Neural cell (in vitro differentiated cells): ENCODE results near the gene TFDP1. TPM values are rescaled to one million over a fixed set of nuclear protein-coding genes. Genes with fewer than 3 reads are reported as not detected.

Source experiments
- H2AFZ ChIP-seq: fragments of 200-600, 300-800 bp; sonication (generic), shearing (Covaris generic); 2 replicates; pipeline ENCODE4 v1.6.0; 2014; ENCODE audit warnings: low read depth, mild to moderate bottlenecking, antibody characterized with exemption, low read length, moderate library complexity
- H3F3A ChIP-seq: fragments of 200-600 bp; shearing (Covaris generic); 2 replicates; pipeline ENCODE4 v1.6.1; 2016; ENCODE audit warnings: mild to moderate bottlenecking, moderate library complexity, mixed read lengths, antibody characterized with exemption, low read length; ENCODE audit not compliant: insufficient read depth, poor library complexity, severe bottlenecking
- H3K27ac ChIP-seq: fragments of 200-600, 300-800 bp; sonication (generic), shearing (Covaris generic); 2 replicates; pipeline ENCODE4 v1.5.1; 2014; ENCODE audit warnings: mild to moderate bottlenecking, low read length, moderate library complexity
- H3K27me3 ChIP-seq: fragments of 300-800, 200-600 bp; sonication (generic), shearing (Covaris generic); 2 replicates; pipeline ENCODE4 v1.6.0; 2014; ENCODE audit warnings: mild to moderate bottlenecking, low read depth, low read length, moderate library complexity; ENCODE audit not compliant: insufficient read depth
- H3K36me3 ChIP-seq: fragments of 300-800, 200-600 bp; sonication (generic), shearing (Covaris generic); 2 replicates; pipeline ENCODE4 v1.5.1; 2014; ENCODE audit warnings: mild to moderate bottlenecking, antibody characterized with exemption, low read length, moderate library complexity; ENCODE audit not compliant: insufficient read depth
- H3K4me2 ChIP-seq: fragments of 300-800, 200-600 bp; sonication (generic), shearing (Covaris generic); 2 replicates; pipeline ENCODE4 v1.6.0; 2014; ENCODE audit warnings: mild to moderate bottlenecking, low read length
- H3K4me3 ChIP-seq: fragments of 300-800, 200-600 bp; sonication (generic), shearing (Covaris generic); 2 replicates; pipeline ENCODE4 v1.5.1; 2014; ENCODE audit warnings: mild to moderate bottlenecking, low read length, moderate library complexity
- H3K79me2 ChIP-seq: fragments of 200-600 bp; shearing (Covaris generic); replicated peaks from 2 replicates; pipeline ENCODE4 v1.6.0; 2014; ENCODE audit warnings: mild to moderate bottlenecking, low read length, moderate library complexity; ENCODE audit not compliant: insufficient read depth
- H3K9ac ChIP-seq: fragments of 300-800, 200-600 bp; sonication (generic), shearing (Covaris generic); 2 replicates; pipeline ENCODE4 v1.6.1; 2016; ENCODE audit warnings: mild to moderate bottlenecking, low read length, mixed read lengths
- H3K9me2 ChIP-seq: fragments of 200-600 bp; shearing (Covaris generic); 2 replicates; pipeline ENCODE4 v1.6.1; 2016; ENCODE audit warnings: mild to moderate bottlenecking, low read length, mixed read lengths; ENCODE audit not compliant: insufficient read depth
- H3K9me3 ChIP-seq: fragments of 200-600, 300-800 bp; sonication (generic), shearing (Covaris generic); 2 replicates; pipeline ENCODE4 v1.6.1; 2016; ENCODE audit warnings: mild to moderate bottlenecking, mixed run types, low read length, moderate library complexity, mixed read lengths
- H4K20me1 ChIP-seq: fragments of 200-600 bp; shearing (Covaris generic); 2 replicates; pipeline ENCODE4 v1.6.1; 2016; ENCODE audit warnings: mild to moderate bottlenecking, mixed run types; ENCODE audit not compliant: insufficient read depth
- EP300 ChIP-seq: fragments of 450-650 bp; conservative IDR thresholded peaks from 2 replicates; pipeline ENCODE4 v1.6.1; 2014; ENCODE audit warnings: antibody characterized with exemption, mild to moderate bottlenecking, moderate library complexity; ENCODE audit not compliant: poor library complexity, severe bottlenecking
- EZH2 ChIP-seq: fragments of 200-600, 300-800 bp; shearing (Covaris generic), sonication (generic); IDR thresholded peaks from 2 replicates; pipeline ENCODE4 v1.6.1; 2014; ENCODE audit warnings: antibody characterized with exemption, low read length, borderline replicate concordance, mild to moderate bottlenecking; ENCODE audit not compliant: insufficient read depth, poor library complexity, severe bottlenecking
- MXI1 ChIP-seq: fragments of 450-650 bp; conservative IDR thresholded peaks from 2 replicates; pipeline ENCODE4 v1.6.1; 2014; ENCODE audit warnings: antibody characterized with exemption, mild to moderate bottlenecking; ENCODE audit not compliant: poor library complexity, severe bottlenecking
- POLR2AphosphoS5 ChIP-seq: IDR thresholded peaks from 2 replicates; pipeline ENCODE4 v1.6.1; 2012
- RAD21 ChIP-seq: fragments of 450-650 bp; conservative IDR thresholded peaks from 2 replicates; pipeline ENCODE4 v1.6.1; 2014; ENCODE audit warnings: antibody characterized with exemption, mild to moderate bottlenecking, moderate library complexity
- SMC3 ChIP-seq: fragments of 450-650 bp; conservative IDR thresholded peaks from 2 replicates; pipeline ENCODE4 v1.6.1; 2014; ENCODE audit warnings: antibody characterized with exemption, mild to moderate bottlenecking, moderate library complexity; ENCODE audit not compliant: poor library complexity
- TAF1 ChIP-seq: IDR thresholded peaks from 2 replicates; pipeline ENCODE4 v1.6.1; 2012; ENCODE audit warnings: low read depth
- polyA plus RNA-seq: library from polyadenylated mRNA; depleted of rRNA; stranded (reverse); fragments of >200 nt; gene quantifications from 2 replicates; pipeline ENCODE4 v1.2.3, GENCODE V29; 2014
- TF ChIP-seq, protein P1 (sequence below): fragments of 450-650 bp; IDR thresholded peaks from 2 replicates; pipeline ENCODE4 v1.5.1; 2014; ENCODE audit warnings: antibody characterized with exemption, mild to moderate bottlenecking, moderate library complexity; ENCODE audit not compliant: poor library complexity, severe bottlenecking
- TF ChIP-seq, protein P2 (sequence below): IDR thresholded peaks from 2 replicates; pipeline ENCODE4 v1.6.1; 2012; ENCODE audit warnings: borderline replicate concordance

Gene TFDP1
- polyA plus RNA-seq, 1 donor from 2014 or later = 81.2 TPM

DNA sequence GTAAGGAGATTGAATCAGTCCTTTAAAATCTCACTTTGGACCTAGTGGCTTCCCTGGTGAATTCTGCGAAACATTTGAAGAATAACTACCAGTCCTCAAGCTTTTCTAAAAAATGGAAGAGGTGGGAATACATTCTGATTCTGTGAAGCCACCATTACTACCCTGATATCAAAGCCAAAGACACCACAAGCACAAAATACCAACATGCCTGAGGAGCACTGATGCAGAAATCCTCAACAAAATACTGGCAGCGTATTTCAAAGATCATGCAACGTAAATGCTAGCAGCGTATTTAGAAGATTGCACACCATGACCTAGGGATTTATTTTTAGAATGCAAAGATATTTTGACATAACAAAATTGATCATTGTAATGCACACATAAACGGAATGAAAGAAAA is 59.0 kb downstream of the TFDP1 start:
- no peak overlapping the region for H3K9ac ChIP-seq
- no peaks in the 10 kb centered on the region for H3K9me3 ChIP-seq
- H3K4me3 ChIP-seq = no peak overlapping the region
- TF ChIP-seq EZH2 = no peak
- TF ChIP-seq, protein P1, sequence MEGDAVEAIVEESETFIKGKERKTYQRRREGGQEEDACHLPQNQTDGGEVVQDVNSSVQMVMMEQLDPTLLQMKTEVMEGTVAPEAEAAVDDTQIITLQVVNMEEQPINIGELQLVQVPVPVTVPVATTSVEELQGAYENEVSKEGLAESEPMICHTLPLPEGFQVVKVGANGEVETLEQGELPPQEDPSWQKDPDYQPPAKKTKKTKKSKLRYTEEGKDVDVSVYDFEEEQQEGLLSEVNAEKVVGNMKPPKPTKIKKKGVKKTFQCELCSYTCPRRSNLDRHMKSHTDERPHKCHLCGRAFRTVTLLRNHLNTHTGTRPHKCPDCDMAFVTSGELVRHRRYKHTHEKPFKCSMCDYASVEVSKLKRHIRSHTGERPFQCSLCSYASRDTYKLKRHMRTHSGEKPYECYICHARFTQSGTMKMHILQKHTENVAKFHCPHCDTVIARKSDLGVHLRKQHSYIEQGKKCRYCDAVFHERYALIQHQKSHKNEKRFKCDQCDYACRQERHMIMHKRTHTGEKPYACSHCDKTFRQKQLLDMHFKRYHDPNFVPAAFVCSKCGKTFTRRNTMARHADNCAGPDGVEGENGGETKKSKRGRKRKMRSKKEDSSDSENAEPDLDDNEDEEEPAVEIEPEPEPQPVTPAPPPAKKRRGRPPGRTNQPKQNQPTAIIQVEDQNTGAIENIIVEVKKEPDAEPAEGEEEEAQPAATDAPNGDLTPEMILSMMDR = no peak
- TF ChIP-seq EP300 = no peak
- no peak for TF ChIP-seq RAD21
- TF ChIP-seq POLR2AphosphoS5 = no peak
- no peak for TF ChIP-seq MXI1
- TF ChIP-seq SMC3 = no peak
- TF ChIP-seq TAF1 = no peak
- TF ChIP-seq, protein P2, sequence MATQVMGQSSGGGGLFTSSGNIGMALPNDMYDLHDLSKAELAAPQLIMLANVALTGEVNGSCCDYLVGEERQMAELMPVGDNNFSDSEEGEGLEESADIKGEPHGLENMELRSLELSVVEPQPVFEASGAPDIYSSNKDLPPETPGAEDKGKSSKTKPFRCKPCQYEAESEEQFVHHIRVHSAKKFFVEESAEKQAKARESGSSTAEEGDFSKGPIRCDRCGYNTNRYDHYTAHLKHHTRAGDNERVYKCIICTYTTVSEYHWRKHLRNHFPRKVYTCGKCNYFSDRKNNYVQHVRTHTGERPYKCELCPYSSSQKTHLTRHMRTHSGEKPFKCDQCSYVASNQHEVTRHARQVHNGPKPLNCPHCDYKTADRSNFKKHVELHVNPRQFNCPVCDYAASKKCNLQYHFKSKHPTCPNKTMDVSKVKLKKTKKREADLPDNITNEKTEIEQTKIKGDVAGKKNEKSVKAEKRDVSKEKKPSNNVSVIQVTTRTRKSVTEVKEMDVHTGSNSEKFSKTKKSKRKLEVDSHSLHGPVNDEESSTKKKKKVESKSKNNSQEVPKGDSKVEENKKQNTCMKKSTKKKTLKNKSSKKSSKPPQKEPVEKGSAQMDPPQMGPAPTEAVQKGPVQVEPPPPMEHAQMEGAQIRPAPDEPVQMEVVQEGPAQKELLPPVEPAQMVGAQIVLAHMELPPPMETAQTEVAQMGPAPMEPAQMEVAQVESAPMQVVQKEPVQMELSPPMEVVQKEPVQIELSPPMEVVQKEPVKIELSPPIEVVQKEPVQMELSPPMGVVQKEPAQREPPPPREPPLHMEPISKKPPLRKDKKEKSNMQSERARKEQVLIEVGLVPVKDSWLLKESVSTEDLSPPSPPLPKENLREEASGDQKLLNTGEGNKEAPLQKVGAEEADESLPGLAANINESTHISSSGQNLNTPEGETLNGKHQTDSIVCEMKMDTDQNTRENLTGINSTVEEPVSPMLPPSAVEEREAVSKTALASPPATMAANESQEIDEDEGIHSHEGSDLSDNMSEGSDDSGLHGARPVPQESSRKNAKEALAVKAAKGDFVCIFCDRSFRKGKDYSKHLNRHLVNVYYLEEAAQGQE = no peak
- no peak overlapping the region for H3K27ac ChIP-seq
- no peaks in the 10 kb centered on the region for H4K20me1 ChIP-seq
- H3K36me3 ChIP-seq = peaks cover 11% of the 10 kb centered on the region
- H3K79me2 ChIP-seq = no peaks in the 10 kb centered on the region
- H3K4me2 ChIP-seq = no peak overlapping the region
- no peaks in the 10 kb centered on the region for H3K27me3 ChIP-seq
- H3F3A ChIP-seq = no peaks in the 10 kb centered on the region
- H3K9me2 ChIP-seq = no peaks in the 10 kb centered on the region
- no peak overlapping the region for H2AFZ ChIP-seq

DNA sequence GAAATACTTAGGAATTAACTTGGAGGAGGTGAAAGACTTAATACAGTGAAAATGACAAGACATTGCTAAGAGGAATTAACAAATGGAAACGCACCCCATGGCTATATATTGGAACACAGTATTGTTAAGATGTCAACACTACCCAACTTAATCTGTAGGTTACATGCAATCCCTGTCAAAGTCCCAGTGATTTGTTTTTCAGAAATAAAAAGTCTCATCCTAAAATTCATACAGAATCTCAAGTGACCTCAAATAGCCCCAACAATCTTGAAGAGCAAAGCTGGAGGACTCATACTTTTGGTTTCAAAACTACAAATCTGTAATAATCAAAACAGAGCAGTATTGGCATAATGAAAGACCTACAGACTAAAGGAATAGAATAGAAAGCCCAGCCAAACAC is 60.2 kb downstream of the TFDP1 start:
- no peak for TF ChIP-seq POLR2AphosphoS5
- no peak for TF ChIP-seq MXI1
- TF ChIP-seq EZH2 = no peak
- no peak for TF ChIP-seq RAD21
- TF ChIP-seq, protein P2 = no peak
- no peak for TF ChIP-seq TAF1
- TF ChIP-seq SMC3 = no peak
- TF ChIP-seq, protein P1 = no peak
- TF ChIP-seq EP300 = no peak
- H3K4me2 ChIP-seq = no peak overlapping the region
- no peaks in the 10 kb centered on the region for H4K20me1 ChIP-seq
- no peak overlapping the region for H2AFZ ChIP-seq
- no peak overlapping the region for H3K4me3 ChIP-seq
- H3K9me2 ChIP-seq = no peaks in the 10 kb centered on the region
- peaks cover 7% of the 10 kb centered on the region for H3K36me3 ChIP-seq
- H3K27ac ChIP-seq = no peak overlapping the region
- no peaks in the 10 kb centered on the region for H3K9me3 ChIP-seq
- H3K27me3 ChIP-seq = no peaks in the 10 kb centered on the region
- H3K9ac ChIP-seq = no peak overlapping the region
- H3K79me2 ChIP-seq = no peaks in the 10 kb centered on the region
- no peaks in the 10 kb centered on the region for H3F3A ChIP-seq
